ENCODE measurements around the gene TAPT1. TPM values are rescaled to one million over a fixed set of nuclear protein-coding genes. Genes with fewer than 3 reads are reported as not detected.
"Not testable (repeated sequence)": the region's sequence is repeated elsewhere in the genome, so short reads cannot be mapped to it uniquely, and the experiment has no call there.

TAPT1 gene
- total RNA-seq, 2 experiments from 2014 or later: 31.9 to 34.3 TPM

DNA sequence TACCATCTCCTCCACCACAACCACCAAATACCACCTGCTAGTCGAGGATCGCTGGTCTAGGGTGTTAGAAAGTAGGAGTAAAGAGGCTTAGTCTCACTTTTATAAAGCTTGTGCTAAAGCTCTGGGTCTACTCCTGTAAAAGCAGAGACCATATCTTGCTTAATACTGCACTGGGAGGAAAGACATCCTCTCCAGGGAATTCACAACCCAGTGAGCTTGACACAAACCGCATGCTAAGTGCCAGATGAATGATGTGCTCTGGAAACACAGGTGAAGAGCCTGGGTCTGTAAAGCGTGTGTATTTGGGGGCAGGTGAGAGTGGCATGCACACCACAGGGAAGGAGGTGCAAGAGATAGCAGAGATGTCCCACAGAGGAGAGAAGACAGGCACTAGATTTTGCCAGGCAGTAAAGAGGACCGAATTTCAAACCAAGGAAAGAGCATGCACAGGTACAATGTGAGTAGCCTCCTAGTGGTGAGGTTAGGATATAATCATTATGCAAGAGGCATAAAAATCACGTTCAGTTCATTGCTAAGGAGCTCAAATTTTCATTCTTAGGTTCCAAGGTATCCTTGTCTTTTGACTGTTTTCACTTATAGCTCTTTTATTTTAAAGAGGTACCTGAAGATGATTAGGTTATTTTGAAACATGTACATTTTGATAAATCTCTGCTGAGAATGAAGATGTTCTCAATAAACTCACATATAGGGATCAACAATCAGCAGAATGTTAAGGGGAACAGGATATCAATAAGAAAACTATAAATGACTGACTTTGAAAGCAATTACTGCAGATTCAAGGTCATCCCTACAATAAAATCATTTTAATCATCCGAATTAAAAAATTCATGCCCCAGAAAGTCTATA is 20.7 kb downstream of the TAPT1 start:
- POLR2A ChIA-PET: interaction anchor here (0.6 to 1.0 kb wide), 3 partner anchors 20 to 262 kb away, joined by 3 to 4 read pairs (median 3); no protein-coding TSS in a partner anchor
- H3K9me3 Mint-ChIP-seq (ENCODE audit: insufficient read depth): no peaks in the 10 kb centered on the region
- peaks cover 14% of the 10 kb centered on the region for H3K36me3 Mint-ChIP-seq (ENCODE audit: low read depth)
- H3K4me3 Mint-ChIP-seq: no peak overlapping the region
- DNase-seq (no peak), ATAC-seq (peak; percentile 82)
- H3K27ac Mint-ChIP-seq: no peak overlapping the region
- no peaks in the 10 kb centered on the region for H3K27me3 Mint-ChIP-seq (ENCODE audit: low read depth)
- CTCF ChIA-PET: interaction anchor here (0.6 to 5.6 kb wide), 29 partner anchors 7 to 250 kb away, joined by 3 to 57 read pairs (median 4); no protein-coding TSS in a partner anchor
- peaks cover 26% of the 10 kb centered on the region for H3K4me1 Mint-ChIP-seq (ENCODE audit: low read depth)

DNA sequence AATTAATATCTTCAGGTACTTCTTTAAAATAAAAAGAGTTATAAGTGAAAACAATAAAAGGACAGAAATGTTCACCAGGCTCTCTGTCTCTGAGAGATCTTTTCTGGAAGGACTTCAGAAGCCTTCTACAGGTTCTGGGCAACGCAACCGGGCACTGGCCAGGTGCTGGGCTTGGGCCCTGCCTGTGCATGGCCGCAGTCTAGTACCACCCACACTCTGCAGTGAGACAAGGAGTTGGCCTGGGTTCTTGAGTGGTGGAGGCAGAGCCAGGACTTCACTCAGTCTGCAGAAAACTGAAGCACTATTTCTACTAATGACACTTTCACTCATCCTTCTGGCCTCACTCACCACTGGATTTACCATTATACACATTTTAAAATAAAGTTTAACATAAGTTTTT is 21.8 kb downstream of the TAPT1 start:
- Mint-ChIP-seq H3K4me1 (ENCODE audit: low read depth) (peaks cover 26% of the 10 kb centered on the region), H3K27me3 (ENCODE audit: low read depth) (no peaks in the 10 kb centered on the region), H3K36me3 (ENCODE audit: low read depth) (peaks cover 13% of the 10 kb centered on the region), H3K9me3 (ENCODE audit: insufficient read depth) (no peaks in the 10 kb centered on the region), H3K27ac (no peak overlapping the region), H3K4me3 (no peak overlapping the region)
- no peak for ATAC-seq
- ChIA-PET POLR2A (no interaction called here), CTCF (no interaction called here)
- no peak for DNase-seq

DNA sequence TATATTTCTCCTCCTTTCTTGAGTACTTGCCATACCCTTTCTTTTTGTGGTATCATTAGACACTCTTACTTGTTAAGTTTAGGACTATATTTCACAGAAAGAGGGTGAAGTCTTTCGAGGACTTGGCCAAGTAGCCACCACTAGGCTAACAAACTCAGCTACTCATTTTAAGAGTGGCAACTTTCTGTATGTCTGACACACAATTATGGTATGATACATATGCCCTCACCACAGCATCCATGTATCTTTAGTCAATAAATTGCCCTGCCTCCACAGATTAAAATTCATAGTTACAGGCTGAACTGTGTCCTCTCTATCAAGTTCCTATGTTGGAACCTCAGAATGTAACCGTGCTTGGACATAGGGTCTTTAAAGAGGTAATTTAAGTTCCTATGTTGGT is 23.2 kb downstream of the TAPT1 start:
- H3K36me3 Mint-ChIP-seq (ENCODE audit: low read depth): peaks cover 11% of the 10 kb centered on the region
- peaks cover 26% of the 10 kb centered on the region for H3K4me1 Mint-ChIP-seq (ENCODE audit: low read depth)
- ChIA-PET POLR2A (no interaction called here), CTCF (interaction anchor here (1.0 kb wide), 1 partner anchor 121 kb away, joined by 4 read pairs; no protein-coding TSS in a partner anchor)
- no peak for ATAC-seq
- H3K27me3 Mint-ChIP-seq (ENCODE audit: low read depth): no peaks in the 10 kb centered on the region
- no peak overlapping the region for H3K4me3 Mint-ChIP-seq
- no peak for DNase-seq
- H3K27ac Mint-ChIP-seq: no peak overlapping the region
- no peaks in the 10 kb centered on the region for H3K9me3 Mint-ChIP-seq (ENCODE audit: insufficient read depth)

DNA sequence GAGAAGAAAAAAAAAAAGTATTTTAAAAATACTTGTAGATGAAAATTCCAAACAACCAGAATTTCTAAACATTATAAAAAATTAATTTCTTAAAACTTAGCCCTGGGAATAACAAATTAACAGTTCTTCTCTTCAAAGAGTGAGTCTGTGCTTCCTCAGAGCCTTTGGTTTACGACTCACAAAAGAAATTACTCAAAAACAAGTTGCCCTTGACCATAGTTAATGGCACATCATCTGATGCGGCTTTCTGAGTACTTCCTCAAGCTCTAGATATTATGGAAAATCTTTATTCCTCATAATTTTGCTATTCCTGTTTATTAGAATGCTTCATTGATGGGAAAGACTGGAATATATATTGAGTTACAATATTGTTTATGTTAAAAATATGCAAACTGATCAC is 23.7 kb downstream of the TAPT1 start:
- ATAC-seq: no peak
- H3K36me3 Mint-ChIP-seq (ENCODE audit: low read depth): peaks cover 9% of the 10 kb centered on the region
- CTCF ChIA-PET: interaction anchor here (1.0 kb wide), 1 partner anchor 120 kb away, joined by 4 read pairs; no protein-coding TSS in a partner anchor

DNA sequence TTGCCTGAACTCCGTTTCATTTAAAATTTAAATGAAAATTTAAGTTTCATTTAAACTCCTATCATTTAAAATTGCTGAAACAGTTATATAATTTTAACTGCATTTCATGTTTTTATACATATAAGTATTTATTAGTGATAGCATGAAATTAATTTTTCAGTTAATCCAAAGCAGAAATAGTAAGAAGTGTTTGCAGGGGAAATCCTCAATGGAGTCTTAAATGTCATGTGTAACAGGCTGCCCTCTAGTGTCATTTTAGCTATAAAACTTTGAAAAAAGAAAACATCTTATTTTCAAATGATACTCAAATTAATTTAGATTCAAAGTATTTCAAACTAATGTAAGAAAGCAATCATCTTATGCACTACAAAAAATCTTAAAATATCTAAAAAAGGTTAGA is 27.2 kb downstream of the TAPT1 start:
- Mint-ChIP-seq H3K27me3 (ENCODE audit: low read depth) (no peaks in the 10 kb centered on the region), H3K27ac (no peak overlapping the region), H3K4me1 (ENCODE audit: low read depth) (peaks cover 16% of the 10 kb centered on the region), H3K36me3 (ENCODE audit: low read depth) (peaks cover 13% of the 10 kb centered on the region), H3K9me3 (ENCODE audit: insufficient read depth) (no peaks in the 10 kb centered on the region), H3K4me3 (no peak overlapping the region)
- POLR2A ChIA-PET: no interaction called here
- no peak for ATAC-seq
- CTCF ChIA-PET: interaction anchor here (0.7 to 6.3 kb wide), 14 partner anchors 9 to 443 kb away, joined by 3 to 57 read pairs (median 4); no protein-coding TSS in a partner anchor
- no peak for DNase-seq

More for the DNA sequence above, 23.7 kb downstream of the TAPT1 start:
- Mint-ChIP-seq H3K4me1 (ENCODE audit: low read depth) (peaks cover 25% of the 10 kb centered on the region), H3K27me3 (ENCODE audit: low read depth) (no peaks in the 10 kb centered on the region), H3K27ac (no peak overlapping the region), H3K9me3 (ENCODE audit: insufficient read depth) (no peaks in the 10 kb centered on the region), H3K4me3 (no peak overlapping the region)
- DNase-seq: no peak
- POLR2A ChIA-PET: no interaction called here

DNA sequence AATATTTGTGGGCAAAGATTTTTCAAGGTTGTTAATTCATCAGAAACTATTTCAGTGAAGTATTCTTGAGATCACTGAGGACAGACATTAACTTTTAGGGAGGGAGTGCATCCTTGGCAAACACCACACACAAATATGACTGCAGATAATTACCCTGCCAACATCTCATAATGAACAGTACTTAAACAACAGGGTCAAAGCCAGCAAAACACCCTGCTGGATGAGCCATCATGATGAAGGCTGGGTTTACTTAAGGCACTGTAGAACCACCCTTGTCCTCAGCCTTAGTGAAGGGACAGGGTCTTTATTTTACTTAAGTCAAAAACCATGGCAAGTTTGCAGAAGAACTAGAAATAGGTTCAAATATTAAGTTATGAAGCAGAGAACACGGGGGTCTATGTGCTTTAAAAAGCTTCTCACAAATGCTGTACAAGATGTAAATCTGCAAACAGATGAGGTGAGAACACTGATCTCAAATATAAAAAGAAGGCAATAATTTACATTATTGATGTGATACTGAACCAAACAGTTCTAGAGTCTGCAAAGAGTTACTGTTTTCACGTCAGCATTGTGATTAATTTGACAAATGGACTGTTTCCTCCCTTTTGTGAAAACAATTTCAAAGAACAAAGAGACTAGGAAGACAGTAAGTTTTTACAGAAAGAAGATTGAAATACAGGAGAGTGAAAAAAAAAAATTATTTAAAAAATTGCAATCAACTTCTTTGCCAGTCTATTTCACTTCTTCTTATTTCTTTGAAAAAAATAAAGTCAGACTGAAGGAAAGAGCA is 28.2 kb downstream of the TAPT1 start:
- peaks cover 13% of the 10 kb centered on the region for H3K36me3 Mint-ChIP-seq (ENCODE audit: low read depth)
- no peaks in the 10 kb centered on the region for H3K9me3 Mint-ChIP-seq (ENCODE audit: insufficient read depth)
- DNase-seq (no peak), ATAC-seq (no peak)
- no peak overlapping the region for H3K27ac Mint-ChIP-seq
- CTCF ChIA-PET: interaction anchor here (1.0 to 6.3 kb wide), 9 partner anchors 8 to 190 kb away, joined by 4 to 57 read pairs (median 4); no protein-coding TSS in a partner anchor
- no peaks in the 10 kb centered on the region for H3K27me3 Mint-ChIP-seq (ENCODE audit: low read depth)
- no peak overlapping the region for H3K4me3 Mint-ChIP-seq
- peaks cover 16% of the 10 kb centered on the region for H3K4me1 Mint-ChIP-seq (ENCODE audit: low read depth)
- POLR2A ChIA-PET: no interaction called here

DNA sequence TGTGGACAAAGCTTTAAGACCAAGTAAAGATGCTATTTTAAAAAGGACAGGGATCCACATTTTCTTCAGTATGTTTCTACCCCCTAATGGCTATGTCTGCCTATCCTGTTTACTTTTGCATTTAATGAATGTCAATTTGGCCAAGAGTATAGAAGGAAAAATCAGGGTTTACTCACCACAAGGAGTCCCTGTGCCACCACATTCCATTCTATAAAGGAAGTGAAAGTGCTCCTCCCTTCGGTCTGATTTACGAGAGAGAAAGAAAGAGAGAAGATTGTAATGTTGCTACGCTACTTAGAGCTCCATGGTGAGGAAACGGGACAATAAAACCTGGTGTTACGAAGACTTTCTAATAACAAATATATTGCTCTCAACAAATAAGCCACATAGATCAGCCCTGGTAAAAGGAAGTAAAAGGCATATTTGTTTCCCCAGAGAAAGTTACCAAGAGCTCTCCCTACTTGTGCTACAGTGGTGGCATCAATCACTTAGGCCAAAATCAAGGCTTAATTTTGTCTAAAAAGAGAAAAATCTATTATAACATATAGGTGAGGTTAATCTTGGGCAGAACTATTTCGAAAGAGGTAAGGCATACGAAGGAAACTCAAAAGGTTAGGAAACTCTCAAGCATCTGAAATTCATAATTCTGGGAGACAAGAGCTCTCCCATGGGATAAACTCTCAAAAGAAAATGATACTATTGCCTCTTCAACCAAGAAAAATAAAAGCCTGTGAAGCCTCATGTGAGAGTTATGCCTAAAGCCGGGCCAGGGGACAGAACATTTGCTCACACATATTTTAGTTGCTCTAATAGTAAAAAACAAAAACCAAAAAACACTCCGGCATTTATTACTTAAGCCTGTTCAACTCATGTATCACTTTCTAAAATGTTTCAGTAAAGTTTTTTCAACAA is 29.5 kb downstream of the TAPT1 start:
- Mint-ChIP-seq H3K9me3 (ENCODE audit: insufficient read depth) (no peaks in the 10 kb centered on the region), H3K36me3 (ENCODE audit: low read depth) (peaks cover 13% of the 10 kb centered on the region), H3K4me1 (ENCODE audit: low read depth) (peaks cover 16% of the 10 kb centered on the region), H3K27ac (no peak overlapping the region), H3K27me3 (ENCODE audit: low read depth) (no peaks in the 10 kb centered on the region), H3K4me3 (no peak overlapping the region)
- no peak for ATAC-seq
- ChIA-PET CTCF (interaction anchor here (0.8 to 6.3 kb wide), 4 partner anchors 11 to 70 kb away, joined by 3 to 57 read pairs (median 7); no protein-coding TSS in a partner anchor), POLR2A (interaction anchor here (0.6 kb wide), 1 partner anchor 14 kb away, joined by 3 read pairs; no protein-coding TSS in a partner anchor)
- no peak for DNase-seq

DNA sequence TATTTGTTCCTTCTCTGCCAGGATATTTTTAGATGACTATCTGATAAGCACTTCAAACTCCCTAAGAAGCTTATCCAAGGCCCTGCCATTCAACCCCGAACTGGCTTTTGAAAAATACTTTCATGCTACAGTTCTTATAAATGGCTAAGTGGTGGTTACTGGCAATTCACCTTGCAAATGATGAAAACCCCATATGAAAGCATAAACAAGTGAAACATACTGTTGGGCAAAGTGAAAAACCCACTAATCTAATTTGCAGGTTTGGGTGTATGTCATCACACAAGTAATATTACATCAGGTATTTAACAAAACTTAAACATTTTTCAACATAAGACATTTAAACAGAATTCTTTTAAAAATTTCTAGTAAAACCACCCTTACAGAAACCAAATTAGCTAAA is 31.1 kb downstream of the TAPT1 start:
- H3K27ac Mint-ChIP-seq: no peak overlapping the region
- peaks cover 15% of the 10 kb centered on the region for H3K36me3 Mint-ChIP-seq (ENCODE audit: low read depth)
- DNase-seq (no peak), ATAC-seq (no peak)
- H3K9me3 Mint-ChIP-seq (ENCODE audit: insufficient read depth): no peaks in the 10 kb centered on the region
- ChIA-PET CTCF (interaction anchor here (6.3 kb wide), 1 partner anchor 12 kb away, joined by 57 read pairs; no protein-coding TSS in a partner anchor), POLR2A (no interaction called here)
- peaks cover 16% of the 10 kb centered on the region for H3K4me1 Mint-ChIP-seq (ENCODE audit: low read depth)
- H3K4me3 Mint-ChIP-seq: no peak overlapping the region
- no peaks in the 10 kb centered on the region for H3K27me3 Mint-ChIP-seq (ENCODE audit: low read depth)

DNA sequence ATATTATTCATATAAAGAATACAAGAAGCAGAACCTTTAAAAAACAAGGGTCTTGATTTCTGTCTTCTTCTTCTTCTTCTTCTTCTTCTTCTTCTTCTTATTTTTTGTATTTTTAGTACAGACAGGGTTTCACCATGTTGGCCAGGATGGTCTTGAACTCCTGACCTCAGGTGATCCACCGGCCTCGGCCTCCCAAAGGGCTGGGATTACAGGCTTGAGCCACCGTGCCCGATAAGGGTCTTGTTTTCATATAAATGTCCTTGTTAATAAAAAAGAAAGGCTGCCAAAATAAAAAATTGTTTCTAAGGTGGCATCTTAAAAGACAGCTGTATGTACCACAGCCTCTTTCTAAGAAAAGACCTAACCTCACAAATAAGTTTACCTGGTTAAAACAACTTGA is 31.5 kb downstream of the TAPT1 start:
- POLR2A ChIA-PET; H3K9me3 Mint-ChIP-seq (ENCODE audit: insufficient read depth); H3K27me3 Mint-ChIP-seq (ENCODE audit: low read depth); DNase-seq; H3K4me3 Mint-ChIP-seq; H3K27ac Mint-ChIP-seq; ATAC-seq: not testable (repeated sequence)
- Mint-ChIP-seq H3K36me3 (ENCODE audit: low read depth) (peaks cover 18% of the 10 kb centered on the region), H3K4me1 (ENCODE audit: low read depth) (peaks cover 16% of the 10 kb centered on the region)
- CTCF ChIA-PET: interaction anchor here (6.3 kb wide), 1 partner anchor 13 kb away, joined by 57 read pairs; no protein-coding TSS in a partner anchor

DNA sequence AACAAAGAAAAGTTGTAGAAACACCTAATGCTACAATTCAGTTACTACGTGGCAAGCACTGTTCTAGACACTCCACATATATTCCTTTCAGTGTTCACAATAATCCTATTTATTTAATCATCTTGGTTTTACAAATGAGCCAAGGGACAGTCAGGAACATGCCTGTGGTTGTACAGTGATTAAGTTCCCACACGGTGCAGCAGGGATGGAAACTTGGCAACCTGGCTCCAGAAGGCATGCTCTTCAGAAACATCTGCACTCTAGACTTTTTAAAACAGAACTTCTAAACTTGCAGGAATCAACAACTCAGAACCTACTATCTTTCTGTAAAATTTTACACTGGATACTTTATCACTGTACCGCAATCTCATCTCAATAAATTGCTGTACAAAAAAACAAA is 32.1 kb downstream of the TAPT1 start:
- Mint-ChIP-seq H3K36me3 (ENCODE audit: low read depth) (peaks cover 21% of the 10 kb centered on the region), H3K4me3 (no peak overlapping the region), H3K27ac (no peak overlapping the region), H3K9me3 (ENCODE audit: insufficient read depth) (no peaks in the 10 kb centered on the region), H3K4me1 (ENCODE audit: low read depth) (peaks cover 16% of the 10 kb centered on the region), H3K27me3 (ENCODE audit: low read depth) (no peaks in the 10 kb centered on the region)
- ChIA-PET POLR2A (no interaction called here), CTCF (interaction anchor here (0.6 to 1.2 kb wide), 4 partner anchors 12 to 1139 kb away, joined by 3 to 5 read pairs (median 3); no protein-coding TSS in a partner anchor)
- no peak for ATAC-seq
- DNase-seq: no peak

Data from activated CD8-positive, alpha-beta T cell treated with anti-CD3 and anti-CD28 coated beads, Interleukin-2, amount 10 ng/mL, durations not matched to agents 7 days and 5 days (primary cell).